GM21526 (cell line): ENCODE results near the gene SSH3.
"Not testable (repeated sequence)": the region's sequence is repeated elsewhere in the genome, so short reads cannot be mapped to it uniquely, and the experiment has no call there.

Experiments
- ATAC-seq: cut with Tn5 transposase; IDR thresholded peaks from one replicate; pipeline ENCODE4 v1.9.1; 2021; ENCODE audit warnings: moderate library complexity; ENCODE audit not compliant: unreplicated experiment, low FRiP score

The SSH3 gene

DNA sequence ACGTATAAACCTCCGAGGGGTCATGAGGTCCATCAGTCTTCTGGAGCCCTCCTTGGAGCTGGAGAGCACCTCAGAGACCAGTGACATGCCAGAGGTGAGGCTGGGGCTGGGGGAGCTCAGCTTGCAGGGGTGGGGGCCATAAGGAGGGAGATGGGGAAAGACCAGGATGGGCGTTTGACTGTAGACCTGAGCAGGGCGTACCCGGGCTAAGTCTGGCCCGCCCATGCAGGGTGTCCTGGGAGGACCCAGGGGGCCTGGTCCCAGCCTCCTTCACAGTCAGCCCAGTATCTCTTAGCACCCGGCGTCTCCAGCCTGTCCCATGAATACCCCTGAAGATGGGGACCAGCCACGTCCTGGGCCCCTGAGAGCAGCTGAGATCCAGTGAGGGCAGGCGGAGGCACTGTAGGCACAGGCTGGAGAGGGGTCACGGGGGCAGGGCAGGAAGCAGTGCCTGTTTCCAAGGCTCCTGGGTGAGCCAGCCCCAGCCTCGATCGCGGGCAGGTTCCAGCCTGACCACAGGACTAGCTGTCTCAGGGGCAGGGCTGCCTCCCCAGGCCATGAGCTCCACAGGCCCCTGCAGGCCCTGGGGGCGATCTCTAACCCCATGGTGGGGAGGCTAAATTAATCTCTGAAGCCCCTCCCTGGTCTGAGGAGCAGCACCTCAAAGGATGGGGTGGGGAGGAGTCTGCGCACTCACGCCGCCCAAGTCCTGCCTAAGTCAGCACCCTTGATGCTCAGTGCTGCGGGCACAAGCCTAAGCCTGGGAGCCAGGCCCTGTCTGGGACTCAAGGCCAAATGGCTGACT is 7.1 kb downstream of the SSH3 start:
- no peak for ATAC-seq

- no peak for ATAC-seq
Measured at GRCh38 chr11:67311051-67311555, 7.8 kb downstream of the SSH3 start.

- ATAC-seq, result no peak
Measured at GRCh38 chr11:67311556-67312082, 8.3 kb downstream of the SSH3 start.

DNA sequence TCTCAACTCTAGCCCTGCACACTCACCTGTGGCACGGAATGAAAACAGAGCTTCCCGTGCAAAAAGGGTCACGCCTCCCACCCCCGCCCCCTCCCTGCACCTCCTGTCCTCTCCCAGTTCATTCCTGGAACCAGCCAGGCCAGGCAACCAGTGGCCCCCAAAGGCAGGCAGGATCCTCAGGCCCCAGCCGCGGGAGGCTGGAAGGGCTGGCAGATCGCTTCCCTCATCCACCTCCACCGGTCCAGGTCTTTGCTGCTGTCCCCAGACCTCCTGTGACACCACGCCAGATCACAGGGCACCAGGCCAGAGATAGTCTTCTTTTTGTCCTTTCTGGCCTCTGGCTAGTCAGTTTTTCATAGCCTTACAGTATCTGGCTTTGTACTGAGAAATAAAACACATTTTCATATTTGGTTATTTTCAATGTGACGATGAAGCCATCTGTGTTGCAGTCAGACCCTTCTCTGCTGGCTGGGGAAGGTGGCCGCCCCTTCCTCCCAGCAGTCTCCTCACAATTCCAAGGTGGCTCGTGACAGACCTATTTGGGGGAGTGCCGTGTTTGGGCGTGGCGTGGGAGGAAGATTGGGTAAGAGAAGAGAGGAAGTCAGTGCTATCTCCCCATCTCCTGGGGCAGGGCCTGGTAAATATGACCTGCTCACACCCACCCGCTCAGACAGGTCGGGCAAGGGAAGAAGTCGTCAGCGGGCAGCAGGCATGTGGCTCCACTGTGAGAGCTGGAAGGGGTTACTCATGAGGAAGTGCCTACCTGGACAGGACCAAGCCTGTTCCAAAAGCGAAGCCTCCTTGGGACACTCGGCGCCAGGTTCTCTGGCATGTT is 9.1 kb downstream of the SSH3 start:
- ATAC-seq, result no peak

- ATAC-seq, result no peak
Measured at GRCh38 chr11:67313125-67313890, 10.0 kb downstream of the SSH3 start.

DNA sequence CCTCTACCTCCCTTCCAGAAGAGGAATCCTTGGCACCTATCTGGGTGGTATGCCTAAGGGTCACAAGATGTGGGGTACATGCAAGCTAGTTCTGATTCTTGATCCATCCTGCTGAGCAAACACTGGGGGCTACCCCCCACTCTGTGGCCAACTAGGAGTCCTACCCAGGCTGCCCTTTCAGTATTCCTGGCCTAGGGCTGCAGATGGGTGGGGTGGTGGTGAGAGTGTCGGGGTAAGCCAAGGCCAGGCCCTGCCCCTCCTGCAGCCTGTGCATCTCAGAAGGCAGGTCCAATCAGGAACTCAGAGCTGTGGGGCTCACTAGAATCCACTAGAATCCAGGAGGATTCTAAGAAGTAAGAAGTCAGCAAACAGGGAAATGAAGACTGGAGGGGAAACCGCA is 10.9 kb downstream of the SSH3 start:
- no peak for ATAC-seq

- ATAC-seq, result no peak
Measured at GRCh38 chr11:67315325-67315909, 12.1 kb downstream of the SSH3 start.

DNA sequence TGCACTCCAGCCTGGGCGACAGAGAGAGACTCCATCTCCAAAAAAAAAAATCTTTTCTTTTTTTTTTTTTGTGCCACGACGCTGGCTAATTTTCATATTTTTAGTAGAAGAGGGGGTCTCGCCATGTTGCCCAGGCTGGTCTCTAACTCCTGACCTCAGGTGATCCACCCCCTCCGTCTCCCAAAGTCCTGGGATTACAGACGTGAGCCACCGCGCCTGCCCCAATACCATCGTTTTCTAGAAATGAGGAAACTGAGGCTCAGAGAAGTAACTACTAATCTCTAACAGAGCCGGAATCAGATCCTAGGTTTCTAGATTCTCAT is 13.5 kb downstream of the SSH3 start:
- ATAC-seq, result no peak

DNA sequence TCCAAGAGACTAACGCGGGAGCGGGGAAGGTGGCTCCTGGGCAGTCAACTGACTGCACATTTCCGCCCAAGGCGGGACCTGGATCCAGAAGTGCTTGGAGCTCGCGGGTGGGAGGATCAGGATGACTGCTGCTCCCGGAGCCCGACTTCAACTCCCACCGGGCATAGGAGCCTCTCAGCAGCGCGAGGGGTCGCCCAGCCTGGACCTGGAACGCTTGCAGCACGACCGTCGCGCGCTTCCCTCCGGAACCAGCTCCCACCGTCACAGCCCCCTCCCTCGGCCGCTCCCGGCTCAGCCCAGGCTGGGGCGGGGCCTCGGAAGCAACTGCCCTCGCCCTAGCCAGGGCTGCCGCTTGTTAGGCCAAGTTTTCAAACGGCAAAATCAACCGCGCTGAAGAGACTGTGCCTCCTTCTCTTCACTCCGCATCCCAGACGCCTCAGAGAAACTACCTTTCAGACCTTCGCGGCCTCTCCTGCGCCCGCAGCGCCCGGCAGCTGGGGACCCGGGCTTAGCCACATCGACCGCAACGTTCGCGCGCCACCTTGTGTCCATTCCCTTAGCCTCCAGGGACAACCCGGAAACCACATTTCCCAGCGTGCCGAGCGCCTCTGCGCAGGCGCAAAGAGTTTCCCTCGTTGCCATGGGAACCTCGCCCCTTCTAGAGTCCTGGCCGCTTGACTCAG is 14.0 kb downstream of the SSH3 start:
- peak; percentile 74 for ATAC-seq

DNA sequence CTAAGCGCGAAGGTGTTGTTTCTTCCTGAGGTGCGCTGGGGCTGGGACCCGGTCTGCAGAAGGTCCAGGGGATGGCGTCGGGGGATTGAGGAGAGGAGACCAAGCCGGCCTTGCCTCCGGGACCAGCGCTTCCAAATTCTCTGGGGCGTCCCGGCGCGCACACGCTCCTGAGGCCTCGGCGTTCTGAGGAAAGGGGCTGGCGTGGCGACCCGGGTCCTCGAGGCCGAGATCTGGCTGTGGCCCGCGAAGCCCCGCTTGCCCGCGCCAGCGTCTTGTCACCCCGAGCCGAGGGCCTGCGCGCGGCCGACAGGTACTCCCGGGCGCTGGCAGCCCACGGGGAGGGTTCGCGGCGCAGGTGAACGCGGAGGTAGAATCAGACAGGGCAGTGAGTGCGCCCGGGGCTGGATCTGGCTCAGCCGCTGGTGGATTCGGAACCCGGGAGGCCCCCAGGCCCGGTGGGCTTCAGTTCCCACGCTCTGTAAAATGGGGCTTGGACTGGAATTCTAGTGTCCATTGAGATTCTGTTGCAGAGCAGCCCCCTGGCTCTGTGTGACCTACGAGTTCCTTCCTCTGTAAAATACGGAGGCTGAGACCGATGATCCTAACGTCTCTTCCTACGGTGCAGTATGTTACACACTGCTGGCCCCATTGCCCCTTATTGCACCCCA is 14.7 kb downstream of the SSH3 start:
- ATAC-seq, result no peak

DNA sequence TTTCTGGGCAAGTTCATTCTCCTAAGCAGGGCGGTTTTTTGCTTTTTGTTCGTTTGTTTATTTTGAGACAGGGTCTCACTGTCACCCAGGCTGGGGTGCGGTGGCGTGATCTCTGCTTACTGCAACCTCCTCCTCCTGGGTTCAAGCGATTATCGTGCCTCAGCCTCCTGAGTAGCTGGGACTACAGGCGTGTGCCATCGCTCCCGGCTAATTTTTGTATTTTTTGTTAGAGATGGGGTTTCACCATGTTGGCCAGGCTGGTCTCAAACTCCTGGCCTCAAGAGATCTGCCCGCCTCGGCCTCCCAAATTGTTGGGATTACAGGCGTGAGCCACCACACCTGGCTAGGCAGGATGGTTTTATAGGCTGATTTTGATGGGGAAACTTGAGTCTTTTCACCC is 15.5 kb downstream of the SSH3 start:
- ATAC-seq, result not testable (repeated sequence)

GRCh38 chr11:67320011-67320410 is 16.7 kb downstream of the SSH3 start:
- ATAC-seq, result no peak

GRCh38 chr11:67320691-67321090 is 17.4 kb downstream of the SSH3 start:
- ATAC-seq, result no peak

- ATAC-seq, result no peak
Measured at GRCh38 chr11:67321313-67321871, 18.1 kb downstream of the SSH3 start.

GRCh38 chr11:67322049-67322448 is 18.7 kb downstream of the SSH3 start:
- ATAC-seq, result no peak

- ATAC-seq, result no peak
Measured at GRCh38 chr11:67323526-67323925, 20.2 kb downstream of the SSH3 start.

DNA sequence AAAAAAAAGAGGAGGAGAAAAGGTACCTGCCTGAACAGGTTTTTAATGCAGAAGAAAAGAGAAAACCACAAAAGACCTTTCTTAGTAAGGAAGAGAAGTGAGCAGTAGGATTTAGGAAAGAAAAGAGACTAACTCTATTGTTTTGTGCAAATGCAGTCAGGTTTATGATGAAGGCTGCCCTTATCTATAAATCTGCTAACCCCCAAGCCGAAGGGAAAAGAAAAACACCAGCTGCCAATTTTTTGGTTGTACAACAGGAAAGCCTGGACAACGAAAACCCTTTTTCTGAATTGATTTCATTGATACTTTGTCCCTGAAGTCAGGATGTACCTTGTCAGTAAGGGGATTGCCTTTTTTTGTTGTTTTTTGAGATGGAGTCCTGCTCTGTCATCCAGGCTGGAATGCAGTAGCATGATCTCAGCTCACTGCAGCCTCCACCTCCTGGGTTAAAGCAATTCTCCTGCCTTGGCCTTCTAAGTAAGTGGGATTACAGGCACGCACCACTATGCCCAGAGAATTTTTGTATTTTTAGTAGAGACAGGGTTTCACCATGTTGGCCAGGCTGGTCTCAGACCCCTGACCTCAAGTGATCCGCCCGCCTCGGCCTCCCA is 28.9 kb downstream of the SSH3 start:
- no peak for ATAC-seq

DNA sequence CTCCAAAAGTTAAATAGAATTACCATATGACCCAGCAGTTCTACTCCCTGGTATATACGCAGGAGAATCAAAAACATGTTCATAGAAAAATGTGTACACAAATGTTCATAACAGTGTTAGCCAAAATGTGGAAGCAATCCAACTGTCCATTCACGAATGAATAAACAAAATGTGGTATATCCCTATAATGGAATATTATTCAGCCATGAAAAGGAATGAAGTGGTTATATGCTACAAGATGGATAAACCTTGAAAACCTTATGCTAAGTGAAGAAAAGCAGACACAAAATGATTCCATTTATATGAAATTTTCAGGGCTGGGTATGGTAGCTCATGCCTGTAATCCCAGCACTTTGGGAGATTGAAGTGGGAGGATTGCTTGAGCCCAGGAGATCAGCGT is 33.9 kb downstream of the SSH3 start:
- ATAC-seq, result no peak

DNA sequence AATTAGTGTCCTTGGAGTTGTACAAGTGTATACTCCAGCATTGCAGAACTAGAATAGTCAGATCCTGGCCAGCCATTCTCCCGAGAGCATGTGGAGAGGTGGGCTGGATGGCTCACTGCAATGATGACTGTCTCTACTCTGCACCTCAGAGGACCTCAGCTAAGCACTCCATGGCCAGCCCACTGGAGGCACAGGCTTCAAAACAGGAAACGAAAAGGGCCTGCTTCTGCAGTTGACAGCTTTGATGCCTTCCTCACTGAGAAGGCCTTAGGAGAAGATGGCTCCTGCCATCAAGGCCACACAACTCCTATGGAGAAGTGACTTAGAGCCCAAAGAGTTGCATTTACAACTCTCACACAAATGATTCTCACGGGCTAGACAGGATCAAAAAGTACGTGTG is 40.9 kb downstream of the SSH3 start:
- no peak for ATAC-seq
